HG03354 (cell line): ENCODE results near the gene TBCC.
"Not testable (repeated sequence)": the region's sequence is repeated elsewhere in the genome, so short reads cannot be mapped to it uniquely, and the experiment has no call there.

Source experiments
- ATAC-seq: cut with Tn5 transposase; IDR thresholded peaks from one replicate; pipeline ENCODE4 v1.9.1; 2021; ENCODE audit warnings: mild to moderate bottlenecking; ENCODE audit not compliant: unreplicated experiment, poor library complexity, severe bottlenecking

TBCC gene

GRCh38 chr6:42704251-42704936 lies 41.5 kb downstream of the TBCC start:
- no peak for ATAC-seq

- ATAC-seq, result not testable (repeated sequence)
These were observed 43.1 kb downstream of the TBCC start for GRCh38 chr6:42702786-42703185.

- ATAC-seq, result no peak
These were observed 43.7 kb downstream of the TBCC start for GRCh38 chr6:42702200-42702599.

GRCh38 chr6:42698217-42698616 lies 47.7 kb downstream of the TBCC start:
- no peak for ATAC-seq

GRCh38 chr6:42697268-42697655 lies 48.6 kb downstream of the TBCC start:
- ATAC-seq, result no peak

- ATAC-seq, result no peak
These were observed 49.2 kb downstream of the TBCC start for GRCh38 chr6:42696526-42697267.

GRCh38 chr6:42694586-42694985 lies 51.3 kb downstream of the TBCC start:
- ATAC-seq, result no peak
